Parathyroid adenoma (tissue), 2 donors: ENCODE results near the gene LAYN.

ENCODE experiments used
- H2AFZ ChIP-seq: fragments of 300-600 bp; sonication (generic); one replicate; pipeline ENCODE4 v1.7.0; 2017; ENCODE audit warnings: antibody characterized with exemption, mild to moderate bottlenecking
- H3K27ac ChIP-seq: fragments of 300-600 bp; sonication (generic); one replicate; pipeline ENCODE4 v1.7.0; 2017
- H3K27me3 ChIP-seq: fragments of 300-600 bp; sonication (generic); one replicate; pipeline ENCODE4 v1.7.0; 2017; ENCODE audit warnings: low read length; ENCODE audit not compliant: control insufficient read depth, insufficient read depth
- H3K36me3 ChIP-seq: fragments of 300-600 bp; sonication (generic); one replicate; pipeline ENCODE4 v1.7.0; 2017; ENCODE audit warnings: low read length; ENCODE audit not compliant: control insufficient read depth, insufficient read depth
- H3K4me1 ChIP-seq: fragments of 300-600 bp; sonication (generic); one replicate; pipeline ENCODE4 v1.7.0; 2017; ENCODE audit warnings: control low read depth
- H3K4me2 ChIP-seq: fragments of 300-600 bp; sonication (generic); one replicate; pipeline ENCODE4 v1.7.0; 2017; ENCODE audit warnings: low read length
- H3K4me3 ChIP-seq: fragments of 300-600 bp; sonication (generic); one replicate; pipeline ENCODE4 v1.7.0; 2017; ENCODE audit warnings: low read depth, low read length
- H3K79me2 ChIP-seq: fragments of 300-600 bp; sonication (generic); one replicate; pipeline ENCODE4 v1.7.0; 2017; ENCODE audit warnings: control low read depth
- H3K9ac ChIP-seq: fragments of 300-600 bp; sonication (generic); one replicate; pipeline ENCODE4 v1.7.0; 2017; ENCODE audit warnings: mild to moderate bottlenecking
- H3K9me3 ChIP-seq: fragments of 300-600 bp; sonication (generic); one replicate; pipeline ENCODE4 v1.7.0; 2017; ENCODE audit warnings: low read length; ENCODE audit not compliant: control insufficient read depth
- CTCF ChIP-seq: fragments of 300-600 bp; sonication (generic); IDR thresholded peaks from one replicate; pipeline ENCODE4 v1.7.0; 2017; ENCODE audit warnings: antibody characterized with exemption, mild to moderate bottlenecking
- donor health status: primary hyperparathyroidism.

Gene LAYN

GRCh38 chr11:111582881-111583280 lies 42.4 kb downstream of the LAYN start:
- no peaks in the 10 kb centered on the region for H3K9me3 ChIP-seq
- no peak for TF ChIP-seq CTCF
- no peaks in the 10 kb centered on the region for H3K4me1 ChIP-seq

DNA sequence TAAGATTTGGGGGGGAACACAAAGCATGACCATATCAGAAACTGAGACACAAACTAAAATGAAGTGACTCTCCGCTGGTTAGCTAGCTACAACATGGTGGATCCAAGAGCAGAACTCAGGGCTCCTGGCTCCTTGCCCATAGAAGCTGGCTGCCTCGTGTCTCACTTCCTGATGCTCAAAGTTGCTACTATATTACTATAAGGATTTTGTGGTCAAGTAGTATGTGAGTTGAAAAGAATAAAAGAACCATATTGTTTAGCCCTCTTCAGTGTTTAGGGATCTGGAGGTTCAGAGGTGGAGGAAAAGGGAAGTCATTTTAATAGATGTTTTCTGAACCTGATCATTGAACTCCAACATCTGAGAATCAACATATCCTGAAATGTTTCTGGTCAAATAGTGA lies 44.9 kb downstream of the LAYN start:
- Histone ChIP-seq H3K36me3 (no peaks in the 10 kb centered on the region), H3K9ac (no peak overlapping the region), H2AFZ (no peak overlapping the region), H3K27ac (no peak overlapping the region), H3K9me3 (no peaks in the 10 kb centered on the region), H3K4me3 (no peak overlapping the region), H3K27me3 (no peaks in the 10 kb centered on the region), H3K4me2 (no peak overlapping the region), H3K4me1 (no peaks in the 10 kb centered on the region), H3K79me2 (no peaks in the 10 kb centered on the region)
- no peak for TF ChIP-seq CTCF

More at GRCh38 chr11:111582881-111583280, 42.4 kb downstream of the LAYN start:
- H2AFZ ChIP-seq: no peak overlapping the region
- no peak overlapping the region for H3K9ac ChIP-seq
- no peak overlapping the region for H3K4me3 ChIP-seq
- H3K4me2 ChIP-seq: no peak overlapping the region
- no peaks in the 10 kb centered on the region for H3K27me3 ChIP-seq
- no peaks in the 10 kb centered on the region for H3K79me2 ChIP-seq
- H3K27ac ChIP-seq: no peak overlapping the region
- no peaks in the 10 kb centered on the region for H3K36me3 ChIP-seq

- no peaks in the 10 kb centered on the region for H3K4me1 ChIP-seq
- peak; percentile 49 for TF ChIP-seq CTCF
- H3K4me2 ChIP-seq: no peak overlapping the region
- no peaks in the 10 kb centered on the region for H3K27me3 ChIP-seq
- H3K79me2 ChIP-seq: no peaks in the 10 kb centered on the region
- H3K4me3 ChIP-seq: no peak overlapping the region
- no peak overlapping the region for H3K9ac ChIP-seq
- no peak overlapping the region for H2AFZ ChIP-seq
- no peaks in the 10 kb centered on the region for H3K36me3 ChIP-seq
- H3K27ac ChIP-seq: no peak overlapping the region
- no peaks in the 10 kb centered on the region for H3K9me3 ChIP-seq
These were observed 45.9 kb downstream of the LAYN start for GRCh38 chr11:111586388-111586831.

DNA sequence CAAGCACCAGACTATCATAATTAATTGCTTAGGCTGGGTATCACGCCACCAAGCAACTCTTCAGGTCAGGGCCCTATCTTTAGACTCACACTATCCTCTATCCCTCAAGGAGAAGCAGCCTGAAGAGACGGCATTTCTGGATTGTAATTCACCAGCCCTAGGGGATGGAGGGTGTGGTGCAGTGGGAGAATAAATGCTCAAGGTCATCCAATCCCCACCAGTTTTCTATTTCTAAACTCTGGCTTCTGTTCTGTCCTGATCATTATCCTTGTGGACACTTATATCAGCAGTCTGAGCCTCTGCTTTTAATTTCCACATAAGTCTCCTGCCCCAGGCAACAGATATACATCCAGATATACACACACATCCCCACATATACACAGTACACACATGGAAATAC lies 48.6 kb downstream of the LAYN start:
- peak overlapping the region; percentile 48 for H2AFZ ChIP-seq
- no peak overlapping the region for H3K27ac ChIP-seq
- H3K4me3 ChIP-seq: no peak overlapping the region
- H3K36me3 ChIP-seq: no peaks in the 10 kb centered on the region
- H3K79me2 ChIP-seq: no peaks in the 10 kb centered on the region
- no peak overlapping the region for H3K4me2 ChIP-seq
- H3K27me3 ChIP-seq: no peaks in the 10 kb centered on the region
- no peaks in the 10 kb centered on the region for H3K4me1 ChIP-seq
- H3K9me3 ChIP-seq: no peaks in the 10 kb centered on the region
- no peak overlapping the region for H3K9ac ChIP-seq
- TF ChIP-seq CTCF: no peak

DNA sequence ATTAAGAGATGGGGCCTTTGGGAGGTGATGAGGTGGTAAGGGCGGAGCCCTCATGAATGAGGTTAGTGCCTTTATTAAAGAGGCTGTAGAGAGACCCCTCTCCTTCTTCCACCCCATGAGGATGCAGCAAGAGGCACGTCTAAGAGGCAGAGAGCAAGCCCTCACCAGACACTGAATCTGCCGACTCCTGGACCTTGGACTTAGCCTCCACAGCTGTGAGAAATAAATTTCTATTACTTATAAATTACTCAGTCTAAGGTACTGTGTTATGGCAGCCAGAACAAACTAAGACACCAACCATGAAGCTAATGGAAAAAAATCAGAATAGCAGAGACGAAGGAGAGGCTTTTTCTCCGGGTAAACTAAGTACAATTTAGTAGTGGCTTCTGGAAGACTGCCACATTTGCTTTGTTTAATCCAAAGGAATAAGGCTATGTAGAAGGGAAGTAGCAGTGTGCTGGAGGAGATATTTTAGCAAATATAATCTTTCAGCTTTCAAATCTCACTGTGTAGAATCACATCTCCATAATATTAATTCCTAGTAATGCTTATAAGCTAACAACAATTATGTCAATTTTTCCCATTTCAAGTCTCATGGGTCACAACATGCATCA lies 49.5 kb downstream of the LAYN start:
- Histone ChIP-seq H3K4me3 (no peak overlapping the region), H3K27ac (no peak overlapping the region), H3K4me1 (no peaks in the 10 kb centered on the region), H3K9ac (no peak overlapping the region), H3K27me3 (no peaks in the 10 kb centered on the region), H3K36me3 (no peaks in the 10 kb centered on the region), H3K79me2 (no peaks in the 10 kb centered on the region), H3K4me2 (no peak overlapping the region), H3K9me3 (no peaks in the 10 kb centered on the region), H2AFZ (no peak overlapping the region)
- TF ChIP-seq CTCF: no peak
